ENCODE measurements around the gene CXCL9.

DNA sequence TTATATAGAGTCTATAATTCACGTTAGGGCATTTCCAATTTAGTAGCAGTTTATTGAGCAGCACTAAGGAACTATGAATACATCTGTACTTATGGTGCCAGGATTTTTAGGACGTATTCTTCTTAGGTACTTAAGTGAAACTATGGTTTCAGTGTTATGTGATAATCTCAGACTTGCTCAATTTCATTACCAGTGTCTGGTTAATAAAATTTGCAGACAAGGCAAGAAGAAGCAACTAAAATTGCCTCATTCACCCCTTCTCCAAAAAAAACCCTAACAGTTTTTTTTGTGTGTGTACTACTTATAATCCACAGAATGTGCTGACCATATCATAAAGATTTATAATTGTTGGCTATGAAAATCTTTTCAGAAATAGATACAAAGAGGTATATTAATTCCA, 22.0 kb upstream of the CXCL9 start:
- TF ChIP-seq, protein P1, sequence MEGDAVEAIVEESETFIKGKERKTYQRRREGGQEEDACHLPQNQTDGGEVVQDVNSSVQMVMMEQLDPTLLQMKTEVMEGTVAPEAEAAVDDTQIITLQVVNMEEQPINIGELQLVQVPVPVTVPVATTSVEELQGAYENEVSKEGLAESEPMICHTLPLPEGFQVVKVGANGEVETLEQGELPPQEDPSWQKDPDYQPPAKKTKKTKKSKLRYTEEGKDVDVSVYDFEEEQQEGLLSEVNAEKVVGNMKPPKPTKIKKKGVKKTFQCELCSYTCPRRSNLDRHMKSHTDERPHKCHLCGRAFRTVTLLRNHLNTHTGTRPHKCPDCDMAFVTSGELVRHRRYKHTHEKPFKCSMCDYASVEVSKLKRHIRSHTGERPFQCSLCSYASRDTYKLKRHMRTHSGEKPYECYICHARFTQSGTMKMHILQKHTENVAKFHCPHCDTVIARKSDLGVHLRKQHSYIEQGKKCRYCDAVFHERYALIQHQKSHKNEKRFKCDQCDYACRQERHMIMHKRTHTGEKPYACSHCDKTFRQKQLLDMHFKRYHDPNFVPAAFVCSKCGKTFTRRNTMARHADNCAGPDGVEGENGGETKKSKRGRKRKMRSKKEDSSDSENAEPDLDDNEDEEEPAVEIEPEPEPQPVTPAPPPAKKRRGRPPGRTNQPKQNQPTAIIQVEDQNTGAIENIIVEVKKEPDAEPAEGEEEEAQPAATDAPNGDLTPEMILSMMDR (IDR thresholded peaks at IDR 0.05; ENCODE audit: low read length), result no peak
- TF ChIP-seq EZH2phosphoT487 (IDR thresholded peaks at IDR 0.05; ENCODE audit: low read length) (no peak), EZH2 (optimal IDR thresholded peaks at IDR 0.05; ENCODE audit: low read depth, low read length) (no peak)

Measured in MM.1S (cell line).